Ovary (tissue), 9 donors: ENCODE measurements around the gene CTNNA3. TPM values are rescaled to one million over a fixed set of nuclear protein-coding genes. Genes with fewer than 3 reads are reported as not detected.

Source experiments
- DNase-seq, 5 donors: peaks; one replicate each; pipeline ENCODE4 v3.0.0-alpha.2; 2019 to 2020
- H3K27ac ChIP-seq, 2 donors: fragments of 200-600 bp; one replicate each; pipeline versions ENCODE4 v1.5.1 to v1.8.0; 2019 to 2022
- H3K27me3 ChIP-seq: fragments of 200-600 bp; one replicate; pipeline ENCODE4 v1.8.0; 2022
- H3K36me3 ChIP-seq: fragments of 200-600 bp; sonication (generic); one replicate; pipeline ENCODE4 v1.5.1; 2019
- H3K4me1 ChIP-seq: one replicate; pipeline ENCODE4 v1.8.1; 2013; ENCODE audit warnings: mild to moderate bottlenecking, moderate library complexity; ENCODE audit not compliant: insufficient read depth
- H3K4me3 ChIP-seq: fragments of 200-600 bp; sonication (generic); one replicate; pipeline ENCODE4 v1.5.1; 2017
- H3K9me3 ChIP-seq, 2 donors: fragments of 200-600 bp in 1 of 2; sonication (generic) in 1 of 2; one replicate each; pipeline versions ENCODE4 v1.5.1 to v1.8.1; 2013 to 2019; ENCODE audit warnings: mild to moderate bottlenecking in 1 of 2, moderate library complexity in 1 of 2
- CTCF ChIP-seq, 3 donors: fragments of 450-650 bp in 2 of 3; fragments of 200-600 bp in 1 of 3; IDR thresholded peaks; one replicate each; pipeline versions ENCODE4 v1.5.1 to v1.8.0; 2016 to 2022; ENCODE audit warnings: antibody characterized with exemption in 3 of 3, mild to moderate bottlenecking in 1 of 3
- EP300 ChIP-seq: sonication (generic); formaldehyde crosslinking; IDR thresholded peaks from one replicate; pipeline ENCODE4 v1.6.1; 2017; ENCODE audit warnings: antibody characterized with exemption
- POLR2A ChIP-seq: fragments of 450-650 bp; IDR thresholded peaks from one replicate; pipeline ENCODE4 v1.6.1; 2017; ENCODE audit warnings: antibody characterized with exemption, mild to moderate bottlenecking, moderate library complexity
- WGBS, 3 donors: extraction: QIAGEN DNeasy Blood & Tissue Kit in 1 of 3; methylation state at CpG; one replicate each; pipeline versions ENCODE4 v1.1.5 to v1.1.7; 2013 to 2017; 5-methylcytosine and 5-hydroxymethylcytosine counted together
- intact Hi-C, 4 donors: fragments of 100-400 bp; cut with DNase I; formaldehyde crosslinking; loops; one replicate each; pipeline versions ENCODE4 v1.11.0 to v1.15.1; 2022 to 2023
- polyA plus RNA-seq, 2 donors: library from polyadenylated mRNA; stranded (reverse); fragments of 200-250 nt in 1 of 2; fragments of 350-450 nt in 1 of 2; fragmentation: Illumina TruSeq in 1 of 2; extraction: RNeasy Lipid Tissue Mini Kit (QIAGEN cat#74804) in 1 of 2; gene quantifications; one replicate each; pipeline ENCODE4 v1.2.3, GENCODE V29; 2013 to 2014
- total RNA-seq, 7 donors: library from RNA; depleted of rRNA in 2 of 7; stranded (reverse); fragments of >200 nt in 2 of 7; fragmentation: NEBNext Ultra II Directional in 3 of 7; extraction: Animal tissue kit (Norgen Biotek cat#: 25700) in 3 of 7; gene quantifications; one replicate each; pipeline versions ENCODE4 v1.1.0 to v1.2.4, GENCODE V29; 2016 to 2023
- donor health status: DM: no; HTN: no; CAD: no; lungs with moderate emphysema.
- donor health status: DM: no; HTN: no; CAD: no.
- donor health status: Bipolar disorder and iron deficiency.
- donor health status: DM: yes; HTN: yes; CAD: no.
- donor health status: DM: no; HTN: no; CAD: no.
- donor health status: DM: yes; HTN: yes; CAD: no.

The CTNNA3 gene
- total and polyA plus RNA-seq, 9 donors: 1.9 to 9.7 (median 4.0) TPM

DNA sequence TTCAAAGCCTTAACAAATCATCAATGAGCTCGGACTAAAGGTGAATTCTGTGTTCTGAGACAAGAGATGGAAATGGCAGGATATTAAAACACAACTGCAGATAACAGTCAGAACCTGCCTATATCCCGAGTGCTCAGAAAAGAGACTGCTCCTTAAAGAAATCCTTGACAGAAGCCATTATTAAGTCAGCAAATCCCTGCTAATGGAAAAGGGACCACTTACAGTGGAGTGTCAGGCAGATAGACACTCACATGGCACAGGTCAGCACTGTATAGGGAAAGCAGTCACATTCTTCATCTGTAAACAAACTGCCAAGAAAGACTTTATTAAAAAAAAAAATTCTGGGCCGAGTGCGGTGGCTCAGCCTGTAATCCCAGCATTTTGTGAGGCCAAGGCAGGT is 917.6 kb downstream of the CTNNA3 start:
- intact Hi-C loops: no loop called here
- TF ChIP-seq EP300: no peak
- TF ChIP-seq CTCF (IDR thresholded peaks at IDR 0.05): no peak
- no peak for TF ChIP-seq POLR2A
- Histone ChIP-seq H3K27ac (no peak overlapping the region), H3K27me3 (no peaks in the 10 kb centered on the region), H3K4me3 (no peak overlapping the region), H3K4me1 (no peaks in the 10 kb centered on the region), H3K36me3 (no peaks in the 10 kb centered on the region), H3K9me3 (no peaks in the 10 kb centered on the region)
- 81 to 89% (median 89%) methylated on average over 4 of the region's 4 CpGs for WGBS, 3 donors
- no peak for DNase-seq

- H3K4me3 ChIP-seq: no peak overlapping the region
- H3K27me3 ChIP-seq: no peaks in the 10 kb centered on the region
- intact Hi-C loops: no loop called here
- no peak for DNase-seq
- 86 to 95% (median 91%) methylated on average over 2 of the region's 2 CpGs for WGBS, 3 donors
- H3K4me1 ChIP-seq: no peaks in the 10 kb centered on the region
- H3K36me3 ChIP-seq: no peaks in the 10 kb centered on the region
- H3K9me3 ChIP-seq: no peaks in the 10 kb centered on the region
- TF ChIP-seq EP300: no peak
- no peak overlapping the region for H3K27ac ChIP-seq
Measured at GRCh38 chr10:66777665-66778064, 918.3 kb downstream of the CTNNA3 start.

DNA sequence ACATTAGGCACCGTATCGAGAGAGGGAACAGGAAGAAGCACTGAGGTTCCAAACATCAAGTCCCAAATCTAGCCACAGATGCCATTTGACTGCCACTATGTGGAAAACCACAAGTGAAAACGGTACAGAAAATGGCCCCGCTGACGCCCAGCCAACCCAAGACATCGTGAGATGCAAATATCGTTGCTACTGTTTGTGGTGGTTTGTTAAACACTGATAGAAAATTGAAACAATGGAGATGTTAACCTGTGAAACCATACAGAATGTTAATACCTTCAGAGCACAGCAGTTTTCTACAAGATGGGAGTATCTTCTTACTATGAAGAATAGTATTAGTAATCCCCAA is 922.5 kb downstream of the CTNNA3 start:
- H3K27ac ChIP-seq: no peak overlapping the region
- DNase-seq: no peak
- H3K4me3 ChIP-seq: no peak overlapping the region
- TF ChIP-seq POLR2A (no peak), CTCF (IDR thresholded peaks at IDR 0.05) (no peak), EP300 (no peak)
- H3K36me3 ChIP-seq: no peaks in the 10 kb centered on the region
- WGBS, 3 donors: 81 to 91% (median 86%) methylated on average over 7 of the region's 7 CpGs
- no peaks in the 10 kb centered on the region for H3K4me1 ChIP-seq
- no peaks in the 10 kb centered on the region for H3K27me3 ChIP-seq
- H3K9me3 ChIP-seq: no peaks in the 10 kb centered on the region
- intact Hi-C loops: no loop called here

- H3K27ac ChIP-seq: no peak overlapping the region
- no peaks in the 10 kb centered on the region for H3K36me3 ChIP-seq
- no peak overlapping the region for H3K4me3 ChIP-seq
- no peaks in the 10 kb centered on the region for H3K4me1 ChIP-seq
- intact Hi-C loops: no loop called here
- TF ChIP-seq CTCF (IDR thresholded peaks at IDR 0.05) (no peak), EP300 (no peak), POLR2A (no peak)
- no peaks in the 10 kb centered on the region for H3K27me3 ChIP-seq
- WGBS, 3 donors: 45 to 54% (median 45%) methylated on average over 4 of the region's 4 CpGs
- no peak for DNase-seq
- no peaks in the 10 kb centered on the region for H3K9me3 ChIP-seq
Measured at GRCh38 chr10:66772548-66773471, 923.2 kb downstream of the CTNNA3 start.

GRCh38 chr10:66767707-66768106 is 928.3 kb downstream of the CTNNA3 start:
- H3K36me3 ChIP-seq: no peaks in the 10 kb centered on the region
- no peaks in the 10 kb centered on the region for H3K4me1 ChIP-seq
- no peaks in the 10 kb centered on the region for H3K9me3 ChIP-seq
- no peaks in the 10 kb centered on the region for H3K27me3 ChIP-seq
- no peak overlapping the region for H3K27ac ChIP-seq
- 19 to 51% (median 46%) methylated on average over 2 of the region's 2 CpGs for WGBS, 3 donors
- no peak for DNase-seq
- intact Hi-C loops: no loop called here
- no peak overlapping the region for H3K4me3 ChIP-seq
- TF ChIP-seq CTCF (IDR thresholded peaks at IDR 0.05): no peak
- no peak for TF ChIP-seq POLR2A
- no peak for TF ChIP-seq EP300
